ENCODE measurements around the gene C9orf50.

GRCh38 chr9:129584136-129584535 is 36.8 kb downstream of the C9orf50 start:
- TF ChIP-seq POLR2A (IDR thresholded peaks at IDR 0.05) (no peak), CTCF (IDR thresholded peaks at IDR 0.05) (no peak), POLR2AphosphoS5 (IDR thresholded peaks at IDR 0.05) (no peak)
